Liver (tissue), 9 donors: ENCODE data around the gene BLID. TPM values are rescaled to one million over a fixed set of nuclear protein-coding genes. Genes with fewer than 3 reads are reported as not detected.

Experiments
- DNase-seq: peaks from one replicate; pipeline ENCODE4 v3.0.0-alpha.2; 2017; ENCODE audit warnings: low spot score
- H3K27ac ChIP-seq, 2 donors: one replicate each; pipeline ENCODE4 v1.7.0; 2013; ENCODE audit warnings: inconsistent platforms in 2 of 2, low read length in 2 of 2, control low read depth in 1 of 2, low read depth in 1 of 2, mild to moderate bottlenecking in 1 of 2
- H3K27me3 ChIP-seq, 4 donors: one replicate each; pipeline versions ENCODE4 v1.6.1 to v1.7.0; 2013; ENCODE audit warnings: low read length in 3 of 4, inconsistent platforms in 1 of 4, mild to moderate bottlenecking in 1 of 4, moderate library complexity in 1 of 4; ENCODE audit not compliant: control insufficient read depth in 4 of 4, insufficient read depth in 4 of 4
- H3K36me3 ChIP-seq, 4 donors: one replicate each; pipeline versions ENCODE4 v1.6.1 to v1.7.0; 2013; ENCODE audit warnings: low read length in 3 of 4, mild to moderate bottlenecking in 3 of 4, low read depth in 1 of 4, moderate library complexity in 1 of 4; ENCODE audit not compliant: control insufficient read depth in 4 of 4, insufficient read depth in 3 of 4
- H3K4me1 ChIP-seq, 4 donors: one replicate each; pipeline versions ENCODE4 v1.6.1 to v1.7.0; 2013; ENCODE audit warnings: low read length in 3 of 4, mild to moderate bottlenecking in 3 of 4, moderate library complexity in 1 of 4; ENCODE audit not compliant: control insufficient read depth in 4 of 4, insufficient read depth in 4 of 4
- H3K4me3 ChIP-seq, 3 donors: one replicate each; pipeline versions ENCODE4 v1.6.1 to v1.7.0; 2013; ENCODE audit warnings: low read length in 3 of 3, control low read depth in 1 of 3, low read depth in 1 of 3, mild to moderate bottlenecking in 1 of 3
- H3K9ac ChIP-seq, 2 donors: one replicate each; pipeline ENCODE4 v1.7.0; 2013; ENCODE audit warnings: low read length in 2 of 2, mild to moderate bottlenecking in 2 of 2, moderate library complexity in 2 of 2, control low read depth in 1 of 2, low read depth in 1 of 2
- H3K9me3 ChIP-seq, 4 donors: one replicate each; pipeline versions ENCODE4 v1.6.1 to v1.7.0; 2013; ENCODE audit warnings: low read length in 3 of 4; ENCODE audit not compliant: control insufficient read depth in 4 of 4
- EGR1 ChIP-seq, 2 donors: IDR thresholded peaks; 2 replicates each; pipeline ENCODE4 v1.6.1; 2016 to 2018; ENCODE audit warnings: antibody characterized with exemption in 2 of 2, low read depth in 2 of 2
- FOXA1 ChIP-seq: IDR thresholded peaks from 2 replicates; pipeline ENCODE4 v1.6.1; 2016; ENCODE audit warnings: antibody characterized with exemption
- FOXA2 ChIP-seq: IDR thresholded peaks from 2 replicates; pipeline ENCODE4 v1.6.1; 2016; ENCODE audit warnings: antibody characterized with exemption
- GABPA ChIP-seq, 2 donors: IDR thresholded peaks in 1 of 2; conservative IDR thresholded peaks in 1 of 2; 2 replicates each; pipeline ENCODE4 v1.6.1; 2016; ENCODE audit warnings: antibody characterized with exemption in 2 of 2, mild to moderate bottlenecking in 1 of 2, moderate library complexity in 1 of 2
- HNF4A ChIP-seq, 2 donors: conservative IDR thresholded peaks; 2 replicates each; pipeline ENCODE4 v1.6.1; 2016; ENCODE audit warnings: antibody characterized with exemption in 2 of 2, mild to moderate bottlenecking in 2 of 2
- HNF4G ChIP-seq: IDR thresholded peaks from 2 replicates; pipeline ENCODE4 v1.6.1; 2016; ENCODE audit warnings: antibody characterized with exemption
- JUND ChIP-seq, 2 donors: IDR thresholded peaks; 2 replicates each; pipeline ENCODE4 v1.6.1; 2016; ENCODE audit warnings: antibody characterized with exemption in 2 of 2
- MAX ChIP-seq: IDR thresholded peaks from 2 replicates; pipeline ENCODE4 v1.6.1; 2016; ENCODE audit warnings: antibody characterized with exemption
- REST ChIP-seq: IDR thresholded peaks from 2 replicates; pipeline ENCODE4 v1.6.1; 2016; ENCODE audit warnings: antibody characterized with exemption, mild to moderate bottlenecking
- RXRA ChIP-seq, 2 donors: IDR thresholded peaks; 2 replicates each; pipeline ENCODE4 v1.6.1; 2017 to 2018; ENCODE audit warnings: antibody characterized with exemption in 2 of 2, mild to moderate bottlenecking in 1 of 2
- SP1 ChIP-seq: IDR thresholded peaks from 2 replicates; pipeline ENCODE4 v1.6.1; 2018; ENCODE audit warnings: antibody characterized with exemption, mild to moderate bottlenecking
- TAF1 ChIP-seq: conservative IDR thresholded peaks from 2 replicates; pipeline ENCODE4 v1.6.1; 2016; ENCODE audit warnings: antibody characterized with exemption, mild to moderate bottlenecking
- WGBS: extraction: QIAGEN DNeasy Blood & Tissue Kit; methylation state at CpG from one replicate; pipeline ENCODE4 v1.1.7; 2013; 5-methylcytosine and 5-hydroxymethylcytosine counted together
- polyA plus RNA-seq, 2 donors: library from polyadenylated mRNA; stranded (reverse) in 1 of 2; unstranded in 1 of 2; fragments of 200-250 nt in 1 of 2; fragments of >200 nt in 1 of 2; fragmentation: Nextera tagmentation in 1 of 2; extraction: Ambion mirVana in 1 of 2; gene quantifications; one replicate each; pipeline versions ENCODE4 v1.2.1 to v1.2.3, GENCODE V29; 2013 to 2015
- total RNA-seq, 2 donors: library from RNA; depleted of rRNA; stranded (reverse); fragments of >200 nt; gene quantifications; one replicate each; pipeline ENCODE4 v1.2.3, GENCODE V29; 2014
- TF ChIP-seq, protein P1 (sequence below): fragments of 150-350 bp; IDR thresholded peaks from 2 replicates; pipeline ENCODE4 v1.5.1; 2017; ENCODE audit warnings: improper control_type of control experiment, low read depth, low read length; ENCODE audit not compliant: missing input control
- TF ChIP-seq, protein P2 (sequence below): IDR thresholded peaks from 2 replicates; pipeline ENCODE4 v1.6.1; 2016; ENCODE audit warnings: antibody characterized with exemption
- donor health status: healthy.
- donor health status: healthy.
- donor health status: healthy.
- donor health status: healthy.
- donor health status: healthy.

BLID gene
- total and polyA plus RNA-seq, 4 donors, result 0.18 to 0.84 (median 0.33) TPM; not detected in 1

GRCh38 chr11:122149202-122149601 is 33.2 kb upstream of the BLID start (continued):
- TF ChIP-seq REST (no peak), HNF4A (conservative IDR thresholded peaks at IDR 0.05) (no peak), SP1 (no peak)
- TF ChIP-seq, protein P1, sequence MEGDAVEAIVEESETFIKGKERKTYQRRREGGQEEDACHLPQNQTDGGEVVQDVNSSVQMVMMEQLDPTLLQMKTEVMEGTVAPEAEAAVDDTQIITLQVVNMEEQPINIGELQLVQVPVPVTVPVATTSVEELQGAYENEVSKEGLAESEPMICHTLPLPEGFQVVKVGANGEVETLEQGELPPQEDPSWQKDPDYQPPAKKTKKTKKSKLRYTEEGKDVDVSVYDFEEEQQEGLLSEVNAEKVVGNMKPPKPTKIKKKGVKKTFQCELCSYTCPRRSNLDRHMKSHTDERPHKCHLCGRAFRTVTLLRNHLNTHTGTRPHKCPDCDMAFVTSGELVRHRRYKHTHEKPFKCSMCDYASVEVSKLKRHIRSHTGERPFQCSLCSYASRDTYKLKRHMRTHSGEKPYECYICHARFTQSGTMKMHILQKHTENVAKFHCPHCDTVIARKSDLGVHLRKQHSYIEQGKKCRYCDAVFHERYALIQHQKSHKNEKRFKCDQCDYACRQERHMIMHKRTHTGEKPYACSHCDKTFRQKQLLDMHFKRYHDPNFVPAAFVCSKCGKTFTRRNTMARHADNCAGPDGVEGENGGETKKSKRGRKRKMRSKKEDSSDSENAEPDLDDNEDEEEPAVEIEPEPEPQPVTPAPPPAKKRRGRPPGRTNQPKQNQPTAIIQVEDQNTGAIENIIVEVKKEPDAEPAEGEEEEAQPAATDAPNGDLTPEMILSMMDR, result no peak

GRCh38 chr11:122146475-122146874 is 30.5 kb upstream of the BLID start:
- Histone ChIP-seq H3K9me3 (no peaks in the 10 kb centered on the region), H3K9ac (no peak overlapping the region), H3K4me1 (no peaks in the 10 kb centered on the region), H3K4me3 (no peak overlapping the region), H3K27ac (no peak overlapping the region), H3K36me3 (no peaks in the 10 kb centered on the region), H3K27me3 (no peaks in the 10 kb centered on the region)
- TF ChIP-seq JUND (IDR thresholded peaks at IDR 0.05) (no peak), EGR1 (IDR thresholded peaks at IDR 0.05; ENCODE audit: low read depth in 2 of 2) (no peak), MAX (no peak), FOXA1 (no peak), HNF4G (no peak), GABPA (IDR thresholded peaks at IDR 0.05 in 1 of 2, conservative IDR thresholded peaks at IDR 0.05 in 1 of 2) (no peak), TAF1 (no peak)
- whole genome bisulfite sequencing, result 96% methylated on average over 2 of the region's 2 CpGs
- DNase-seq, result no peak

DNA sequence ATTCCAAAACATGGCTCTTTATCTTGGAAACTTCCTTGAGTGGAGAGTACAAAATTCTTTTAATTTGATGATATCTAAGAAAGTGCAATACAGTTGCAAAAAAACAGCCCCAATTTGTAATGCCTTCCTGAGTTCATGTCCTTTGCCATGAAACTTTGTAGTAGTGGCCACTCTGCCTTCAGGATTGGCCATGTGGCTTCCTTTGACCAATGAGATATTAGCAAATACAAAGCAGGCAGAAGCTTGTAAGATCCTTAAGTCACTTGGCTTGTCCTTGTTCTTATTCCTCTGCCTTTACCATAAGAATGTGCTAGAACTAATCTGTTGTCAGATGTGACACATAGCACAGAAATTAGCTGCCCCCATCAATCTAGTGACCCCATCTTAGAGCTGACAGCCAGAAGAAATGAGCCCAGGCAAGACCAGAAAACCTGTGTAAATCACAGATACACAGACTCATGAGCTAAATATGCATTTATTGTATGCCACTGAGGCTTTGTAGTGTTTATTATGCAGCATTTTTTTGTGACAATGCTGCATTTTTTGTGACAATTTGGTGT is 29.8 kb upstream of the BLID start:
- no peaks in the 10 kb centered on the region for H3K9me3 ChIP-seq
- DNase-seq, result no peak
- H3K36me3 ChIP-seq, result no peaks in the 10 kb centered on the region
- H3K27me3 ChIP-seq, result no peaks in the 10 kb centered on the region
- no peak overlapping the region for H3K27ac ChIP-seq
- H3K4me3 ChIP-seq, result no peak overlapping the region
- peaks cover 0 to 6% (median 2%) of the 10 kb centered on the region in 4 donors for H3K4me1 ChIP-seq
- H3K9ac ChIP-seq, result no peak overlapping the region
- TF ChIP-seq, protein P2, sequence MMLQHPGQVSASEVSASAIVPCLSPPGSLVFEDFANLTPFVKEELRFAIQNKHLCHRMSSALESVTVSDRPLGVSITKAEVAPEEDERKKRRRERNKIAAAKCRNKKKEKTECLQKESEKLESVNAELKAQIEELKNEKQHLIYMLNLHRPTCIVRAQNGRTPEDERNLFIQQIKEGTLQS, result no peak
- TF ChIP-seq, protein P1, result no peak
- no peak for TF ChIP-seq HNF4A (conservative IDR thresholded peaks at IDR 0.05)
- TF ChIP-seq SP1, result no peak
- no peak for TF ChIP-seq FOXA1
- TF ChIP-seq REST, result no peak
- TF ChIP-seq GABPA (IDR thresholded peaks at IDR 0.05 in 1 of 2, conservative IDR thresholded peaks at IDR 0.05 in 1 of 2), result no peak
- no peak for TF ChIP-seq MAX
- no peak for TF ChIP-seq FOXA2
- no peak for TF ChIP-seq JUND (IDR thresholded peaks at IDR 0.05)
- TF ChIP-seq RXRA (IDR thresholded peaks at IDR 0.05), result no peak
- no peak for TF ChIP-seq EGR1 (IDR thresholded peaks at IDR 0.05; ENCODE audit: low read depth in 2 of 2)
